Neural cell (in vitro differentiated cells): ENCODE measurements around the gene KIAA0753. TPM values are rescaled to one million over a fixed set of nuclear protein-coding genes. Genes with fewer than 3 reads are reported as not detected.

Experiments used
- H2AFZ ChIP-seq: fragments of 200-600, 300-800 bp; sonication (generic), shearing (Covaris generic); 2 replicates; pipeline ENCODE4 v1.6.0; 2014; ENCODE audit warnings: low read depth, mild to moderate bottlenecking, antibody characterized with exemption, low read length, moderate library complexity
- H3F3A ChIP-seq: fragments of 200-600 bp; shearing (Covaris generic); 2 replicates; pipeline ENCODE4 v1.6.1; 2016; ENCODE audit warnings: mild to moderate bottlenecking, moderate library complexity, mixed read lengths, antibody characterized with exemption, low read length; ENCODE audit not compliant: insufficient read depth, poor library complexity, severe bottlenecking
- H3K27ac ChIP-seq: fragments of 200-600, 300-800 bp; sonication (generic), shearing (Covaris generic); 2 replicates; pipeline ENCODE4 v1.5.1; 2014; ENCODE audit warnings: mild to moderate bottlenecking, low read length, moderate library complexity
- H3K27me3 ChIP-seq: fragments of 300-800, 200-600 bp; sonication (generic), shearing (Covaris generic); 2 replicates; pipeline ENCODE4 v1.6.0; 2014; ENCODE audit warnings: mild to moderate bottlenecking, low read depth, low read length, moderate library complexity; ENCODE audit not compliant: insufficient read depth
- H3K36me3 ChIP-seq: fragments of 300-800, 200-600 bp; sonication (generic), shearing (Covaris generic); 2 replicates; pipeline ENCODE4 v1.5.1; 2014; ENCODE audit warnings: mild to moderate bottlenecking, antibody characterized with exemption, low read length, moderate library complexity; ENCODE audit not compliant: insufficient read depth
- H3K4me2 ChIP-seq: fragments of 300-800, 200-600 bp; sonication (generic), shearing (Covaris generic); 2 replicates; pipeline ENCODE4 v1.6.0; 2014; ENCODE audit warnings: mild to moderate bottlenecking, low read length
- H3K4me3 ChIP-seq: fragments of 300-800, 200-600 bp; sonication (generic), shearing (Covaris generic); 2 replicates; pipeline ENCODE4 v1.5.1; 2014; ENCODE audit warnings: mild to moderate bottlenecking, low read length, moderate library complexity
- H3K79me2 ChIP-seq: fragments of 200-600 bp; shearing (Covaris generic); replicated peaks from 2 replicates; pipeline ENCODE4 v1.6.0; 2014; ENCODE audit warnings: mild to moderate bottlenecking, low read length, moderate library complexity; ENCODE audit not compliant: insufficient read depth
- H3K9ac ChIP-seq: fragments of 300-800, 200-600 bp; sonication (generic), shearing (Covaris generic); 2 replicates; pipeline ENCODE4 v1.6.1; 2016; ENCODE audit warnings: mild to moderate bottlenecking, low read length, mixed read lengths
- H3K9me2 ChIP-seq: fragments of 200-600 bp; shearing (Covaris generic); 2 replicates; pipeline ENCODE4 v1.6.1; 2016; ENCODE audit warnings: mild to moderate bottlenecking, low read length, mixed read lengths; ENCODE audit not compliant: insufficient read depth
- H3K9me3 ChIP-seq: fragments of 200-600, 300-800 bp; sonication (generic), shearing (Covaris generic); 2 replicates; pipeline ENCODE4 v1.6.1; 2016; ENCODE audit warnings: mild to moderate bottlenecking, mixed run types, low read length, moderate library complexity, mixed read lengths
- H4K20me1 ChIP-seq: fragments of 200-600 bp; shearing (Covaris generic); 2 replicates; pipeline ENCODE4 v1.6.1; 2016; ENCODE audit warnings: mild to moderate bottlenecking, mixed run types; ENCODE audit not compliant: insufficient read depth
- EP300 ChIP-seq: fragments of 450-650 bp; conservative IDR thresholded peaks from 2 replicates; pipeline ENCODE4 v1.6.1; 2014; ENCODE audit warnings: antibody characterized with exemption, mild to moderate bottlenecking, moderate library complexity; ENCODE audit not compliant: poor library complexity, severe bottlenecking
- EZH2 ChIP-seq: fragments of 200-600, 300-800 bp; shearing (Covaris generic), sonication (generic); IDR thresholded peaks from 2 replicates; pipeline ENCODE4 v1.6.1; 2014; ENCODE audit warnings: antibody characterized with exemption, low read length, borderline replicate concordance, mild to moderate bottlenecking; ENCODE audit not compliant: insufficient read depth, poor library complexity, severe bottlenecking
- MXI1 ChIP-seq: fragments of 450-650 bp; conservative IDR thresholded peaks from 2 replicates; pipeline ENCODE4 v1.6.1; 2014; ENCODE audit warnings: antibody characterized with exemption, mild to moderate bottlenecking; ENCODE audit not compliant: poor library complexity, severe bottlenecking
- POLR2AphosphoS5 ChIP-seq: IDR thresholded peaks from 2 replicates; pipeline ENCODE4 v1.6.1; 2012
- RAD21 ChIP-seq: fragments of 450-650 bp; conservative IDR thresholded peaks from 2 replicates; pipeline ENCODE4 v1.6.1; 2014; ENCODE audit warnings: antibody characterized with exemption, mild to moderate bottlenecking, moderate library complexity
- REST ChIP-seq: IDR thresholded peaks from 2 replicates; pipeline ENCODE4 v1.6.1; 2012; ENCODE audit warnings: borderline replicate concordance
- SMC3 ChIP-seq: fragments of 450-650 bp; conservative IDR thresholded peaks from 2 replicates; pipeline ENCODE4 v1.6.1; 2014; ENCODE audit warnings: antibody characterized with exemption, mild to moderate bottlenecking, moderate library complexity; ENCODE audit not compliant: poor library complexity
- TAF1 ChIP-seq: IDR thresholded peaks from 2 replicates; pipeline ENCODE4 v1.6.1; 2012; ENCODE audit warnings: low read depth
- polyA plus RNA-seq: library from polyadenylated mRNA; depleted of rRNA; stranded (reverse); fragments of >200 nt; gene quantifications from 2 replicates; pipeline ENCODE4 v1.2.3, GENCODE V29; 2014
- TF ChIP-seq, protein P1 (sequence below): fragments of 450-650 bp; IDR thresholded peaks from 2 replicates; pipeline ENCODE4 v1.5.1; 2014; ENCODE audit warnings: antibody characterized with exemption, mild to moderate bottlenecking, moderate library complexity; ENCODE audit not compliant: poor library complexity, severe bottlenecking

Gene KIAA0753
- polyA plus RNA-seq, 1 donor from 2014 or later, result 32.3 TPM

DNA sequence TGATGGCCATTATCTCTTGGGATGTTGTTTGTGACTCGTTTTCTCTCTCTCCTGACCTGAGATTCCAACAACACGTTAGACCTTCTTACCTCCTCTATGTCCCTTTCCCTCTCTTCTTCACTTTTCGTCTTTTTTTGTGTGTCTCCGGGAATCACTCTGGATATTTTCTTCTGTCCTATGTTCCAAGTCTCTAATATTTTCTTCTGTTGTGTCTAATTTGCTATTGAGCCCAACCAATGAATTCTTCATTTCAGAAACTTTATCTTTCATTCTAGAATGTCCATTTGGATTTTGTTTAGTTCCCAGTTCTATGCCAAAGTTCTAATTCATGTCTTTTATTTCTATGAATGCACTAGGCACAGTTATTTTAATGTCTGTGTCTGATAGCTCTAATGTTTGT, 57.1 kb downstream of the KIAA0753 start:
- Histone ChIP-seq H3F3A (no peaks in the 10 kb centered on the region), H3K9me3 (peaks cover 5% of the 10 kb centered on the region), H3K27me3 (no peaks in the 10 kb centered on the region), H4K20me1 (no peaks in the 10 kb centered on the region), H3K79me2 (no peaks in the 10 kb centered on the region), H3K9ac (no peak overlapping the region), H3K4me3 (no peak overlapping the region), H3K27ac (no peak overlapping the region), H3K36me3 (peaks cover 41% of the 10 kb centered on the region), H3K9me2 (no peaks in the 10 kb centered on the region), H3K4me2 (no peak overlapping the region), H2AFZ (no peak overlapping the region)
- TF ChIP-seq EZH2 (no peak), SMC3 (no peak), RAD21 (no peak), POLR2AphosphoS5 (no peak), MXI1 (no peak), EP300 (no peak), TAF1 (no peak), REST (no peak)
- TF ChIP-seq, protein P1, sequence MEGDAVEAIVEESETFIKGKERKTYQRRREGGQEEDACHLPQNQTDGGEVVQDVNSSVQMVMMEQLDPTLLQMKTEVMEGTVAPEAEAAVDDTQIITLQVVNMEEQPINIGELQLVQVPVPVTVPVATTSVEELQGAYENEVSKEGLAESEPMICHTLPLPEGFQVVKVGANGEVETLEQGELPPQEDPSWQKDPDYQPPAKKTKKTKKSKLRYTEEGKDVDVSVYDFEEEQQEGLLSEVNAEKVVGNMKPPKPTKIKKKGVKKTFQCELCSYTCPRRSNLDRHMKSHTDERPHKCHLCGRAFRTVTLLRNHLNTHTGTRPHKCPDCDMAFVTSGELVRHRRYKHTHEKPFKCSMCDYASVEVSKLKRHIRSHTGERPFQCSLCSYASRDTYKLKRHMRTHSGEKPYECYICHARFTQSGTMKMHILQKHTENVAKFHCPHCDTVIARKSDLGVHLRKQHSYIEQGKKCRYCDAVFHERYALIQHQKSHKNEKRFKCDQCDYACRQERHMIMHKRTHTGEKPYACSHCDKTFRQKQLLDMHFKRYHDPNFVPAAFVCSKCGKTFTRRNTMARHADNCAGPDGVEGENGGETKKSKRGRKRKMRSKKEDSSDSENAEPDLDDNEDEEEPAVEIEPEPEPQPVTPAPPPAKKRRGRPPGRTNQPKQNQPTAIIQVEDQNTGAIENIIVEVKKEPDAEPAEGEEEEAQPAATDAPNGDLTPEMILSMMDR, result no peak

DNA sequence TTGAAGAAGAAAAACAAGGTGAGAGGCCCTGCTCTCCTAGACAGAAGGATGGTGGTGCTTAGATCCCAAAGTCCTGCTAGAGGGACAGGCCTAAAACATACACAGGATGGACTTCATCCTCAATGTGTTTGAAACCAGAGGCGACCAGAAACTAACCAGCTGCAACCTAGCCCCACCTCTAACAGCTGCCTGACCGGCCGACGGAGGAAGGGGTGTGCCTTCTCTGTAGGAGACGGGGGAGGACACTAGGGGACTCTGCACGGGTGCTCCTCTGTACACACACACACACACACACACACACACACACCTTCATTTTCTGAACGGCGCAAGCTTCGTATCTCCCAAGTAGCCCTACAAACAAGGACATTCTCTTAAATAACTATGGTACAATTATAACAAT, 59.9 kb downstream of the KIAA0753 start:
- no peaks in the 10 kb centered on the region for H3K27me3 ChIP-seq
- no peak overlapping the region for H3K27ac ChIP-seq
- no peaks in the 10 kb centered on the region for H3K79me2 ChIP-seq
- TF ChIP-seq RAD21 (no peak), POLR2AphosphoS5 (no peak), EP300 (no peak), SMC3 (no peak), EZH2 (no peak), REST (no peak), MXI1 (no peak), TAF1 (no peak)
- TF ChIP-seq, protein P1, result no peak
- no peak overlapping the region for H3K4me2 ChIP-seq
- H4K20me1 ChIP-seq, result no peaks in the 10 kb centered on the region
- H3K36me3 ChIP-seq, result peaks cover 31% of the 10 kb centered on the region
- no peaks in the 10 kb centered on the region for H3K9me2 ChIP-seq
- no peak overlapping the region for H3K9ac ChIP-seq
- H3K9me3 ChIP-seq, result peaks cover 5% of the 10 kb centered on the region
- H2AFZ ChIP-seq, result no peak overlapping the region
- H3K4me3 ChIP-seq, result no peak overlapping the region
- H3F3A ChIP-seq, result no peaks in the 10 kb centered on the region
